Parathyroid adenoma (tissue), 2 donors: ENCODE measurements around the gene RDH13.
"Not testable (repeated sequence)": the region's sequence is repeated elsewhere in the genome, so short reads cannot be mapped to it uniquely, and the experiment has no call there.

Experiments used
- H2AFZ ChIP-seq: fragments of 300-600 bp; sonication (generic); one replicate; pipeline ENCODE4 v1.7.0; 2017; ENCODE audit warnings: antibody characterized with exemption, mild to moderate bottlenecking
- H3K27ac ChIP-seq: fragments of 300-600 bp; sonication (generic); one replicate; pipeline ENCODE4 v1.7.0; 2017
- H3K27me3 ChIP-seq: fragments of 300-600 bp; sonication (generic); one replicate; pipeline ENCODE4 v1.7.0; 2017; ENCODE audit warnings: low read length; ENCODE audit not compliant: control insufficient read depth, insufficient read depth
- H3K36me3 ChIP-seq: fragments of 300-600 bp; sonication (generic); one replicate; pipeline ENCODE4 v1.7.0; 2017; ENCODE audit warnings: low read length; ENCODE audit not compliant: control insufficient read depth, insufficient read depth
- H3K4me1 ChIP-seq: fragments of 300-600 bp; sonication (generic); one replicate; pipeline ENCODE4 v1.7.0; 2017; ENCODE audit warnings: control low read depth
- H3K4me2 ChIP-seq: fragments of 300-600 bp; sonication (generic); one replicate; pipeline ENCODE4 v1.7.0; 2017; ENCODE audit warnings: low read length
- H3K4me3 ChIP-seq: fragments of 300-600 bp; sonication (generic); one replicate; pipeline ENCODE4 v1.7.0; 2017; ENCODE audit warnings: low read depth, low read length
- H3K79me2 ChIP-seq: fragments of 300-600 bp; sonication (generic); one replicate; pipeline ENCODE4 v1.7.0; 2017; ENCODE audit warnings: control low read depth
- H3K9ac ChIP-seq: fragments of 300-600 bp; sonication (generic); one replicate; pipeline ENCODE4 v1.7.0; 2017; ENCODE audit warnings: mild to moderate bottlenecking
- H3K9me3 ChIP-seq: fragments of 300-600 bp; sonication (generic); one replicate; pipeline ENCODE4 v1.7.0; 2017; ENCODE audit warnings: low read length; ENCODE audit not compliant: control insufficient read depth
- TF ChIP-seq, protein P1 (sequence below): fragments of 300-600 bp; sonication (generic); IDR thresholded peaks from one replicate; pipeline ENCODE4 v1.7.0; 2017; ENCODE audit warnings: antibody characterized with exemption, mild to moderate bottlenecking
- donor health status: primary hyperparathyroidism.

RDH13 gene

GRCh38 chr19:55042344-55042678 is 20.6 kb downstream of the RDH13 start:
- Histone ChIP-seq H3K27me3 (no peaks in the 10 kb centered on the region), H3K9me3 (no peaks in the 10 kb centered on the region), H3K4me3 (no peak overlapping the region), H3K36me3 (no peaks in the 10 kb centered on the region), H3K4me2 (no peak overlapping the region), H2AFZ (no peak overlapping the region), H3K4me1 (no peaks in the 10 kb centered on the region), H3K79me2 (no peaks in the 10 kb centered on the region), H3K27ac (no peak overlapping the region), H3K9ac (no peak overlapping the region)
- TF ChIP-seq, protein P1, sequence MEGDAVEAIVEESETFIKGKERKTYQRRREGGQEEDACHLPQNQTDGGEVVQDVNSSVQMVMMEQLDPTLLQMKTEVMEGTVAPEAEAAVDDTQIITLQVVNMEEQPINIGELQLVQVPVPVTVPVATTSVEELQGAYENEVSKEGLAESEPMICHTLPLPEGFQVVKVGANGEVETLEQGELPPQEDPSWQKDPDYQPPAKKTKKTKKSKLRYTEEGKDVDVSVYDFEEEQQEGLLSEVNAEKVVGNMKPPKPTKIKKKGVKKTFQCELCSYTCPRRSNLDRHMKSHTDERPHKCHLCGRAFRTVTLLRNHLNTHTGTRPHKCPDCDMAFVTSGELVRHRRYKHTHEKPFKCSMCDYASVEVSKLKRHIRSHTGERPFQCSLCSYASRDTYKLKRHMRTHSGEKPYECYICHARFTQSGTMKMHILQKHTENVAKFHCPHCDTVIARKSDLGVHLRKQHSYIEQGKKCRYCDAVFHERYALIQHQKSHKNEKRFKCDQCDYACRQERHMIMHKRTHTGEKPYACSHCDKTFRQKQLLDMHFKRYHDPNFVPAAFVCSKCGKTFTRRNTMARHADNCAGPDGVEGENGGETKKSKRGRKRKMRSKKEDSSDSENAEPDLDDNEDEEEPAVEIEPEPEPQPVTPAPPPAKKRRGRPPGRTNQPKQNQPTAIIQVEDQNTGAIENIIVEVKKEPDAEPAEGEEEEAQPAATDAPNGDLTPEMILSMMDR, result no peak

- Histone ChIP-seq H3K9ac (no peak overlapping the region), H3K79me2 (no peaks in the 10 kb centered on the region), H3K27ac (no peak overlapping the region), H3K4me3 (no peak overlapping the region), H3K4me2 (no peak overlapping the region), H2AFZ (no peak overlapping the region), H3K4me1 (no peaks in the 10 kb centered on the region), H3K9me3 (no peaks in the 10 kb centered on the region), H3K27me3 (no peaks in the 10 kb centered on the region), H3K36me3 (no peaks in the 10 kb centered on the region)
- TF ChIP-seq, protein P1, result no peak
Measured at GRCh38 chr19:55041627-55042343, 21.2 kb downstream of the RDH13 start.

DNA sequence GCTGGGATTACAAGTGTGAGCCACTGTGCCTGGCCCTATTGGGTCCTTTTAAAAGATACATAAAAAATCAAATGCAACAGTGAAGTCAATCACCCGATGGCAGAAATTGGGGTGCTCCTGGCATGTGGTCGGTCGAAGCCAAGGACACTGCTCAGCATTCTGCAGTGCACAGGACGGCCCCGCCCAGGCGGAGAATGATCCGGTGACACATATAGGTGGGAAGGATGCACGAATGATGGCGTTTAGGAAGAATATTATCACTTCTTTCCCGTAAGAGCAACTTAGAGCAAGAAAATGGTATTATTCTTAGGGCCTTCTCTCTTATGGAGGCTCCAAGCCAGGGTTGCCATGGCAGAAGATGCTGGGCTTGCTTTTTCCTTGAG is 21.7 kb downstream of the RDH13 start:
- Histone ChIP-seq H3K27ac (no peak overlapping the region), H2AFZ (no peak overlapping the region), H3K4me3 (no peak overlapping the region), H3K36me3 (no peaks in the 10 kb centered on the region), H3K4me2 (no peak overlapping the region), H3K9me3 (no peaks in the 10 kb centered on the region), H3K4me1 (no peaks in the 10 kb centered on the region), H3K27me3 (no peaks in the 10 kb centered on the region), H3K79me2 (no peaks in the 10 kb centered on the region), H3K9ac (no peak overlapping the region)
- TF ChIP-seq, protein P1, result no peak

- H3K36me3 ChIP-seq, H3K27ac ChIP-seq, H3K79me2 ChIP-seq, H2AFZ ChIP-seq, H3K9ac ChIP-seq, H3K4me1 ChIP-seq, H3K4me3 ChIP-seq, H3K27me3 ChIP-seq, H3K4me2 ChIP-seq, H3K9me3 ChIP-seq: not testable (repeated sequence)
Measured at GRCh38 chr19:55040654-55041053, 22.3 kb downstream of the RDH13 start.

- not testable (repeated sequence) for H3K9me3 ChIP-seq, H3K36me3 ChIP-seq, H3K79me2 ChIP-seq, H2AFZ ChIP-seq, H3K4me2 ChIP-seq, H3K9ac ChIP-seq, H3K27ac ChIP-seq, H3K4me1 ChIP-seq, H3K27me3 ChIP-seq, H3K4me3 ChIP-seq
Measured at GRCh38 chr19:55037603-55038002, 25.3 kb downstream of the RDH13 start.

- no peaks in the 10 kb centered on the region for H3K4me1 ChIP-seq
- TF ChIP-seq, protein P1, result no peak
- H2AFZ ChIP-seq, result no peak overlapping the region
Measured at GRCh38 chr19:55036058-55036457, 26.9 kb downstream of the RDH13 start.

More at GRCh38 chr19:55036058-55036457, 26.9 kb downstream of the RDH13 start:
- Histone ChIP-seq H3K4me3 (no peak overlapping the region), H3K36me3 (no peaks in the 10 kb centered on the region), H3K79me2 (no peaks in the 10 kb centered on the region), H3K27ac (no peak overlapping the region), H3K27me3 (no peaks in the 10 kb centered on the region), H3K9ac (no peak overlapping the region), H3K9me3 (no peaks in the 10 kb centered on the region), H3K4me2 (no peak overlapping the region)
